GM12872 (cell line): Measurements from ENCODE around the gene TIGD4.

ENCODE experiments used
- CTCF ChIP-seq: IDR thresholded peaks from 3 replicates; pipeline ENCODE4 v1.5.1; 2011; ENCODE audit warnings: low read depth, mild to moderate bottlenecking, low read length, moderate library complexity; ENCODE audit not compliant: insufficient read depth

The TIGD4 gene

GRCh38 chr4:152731997-152732396, 47.5 kb downstream of the TIGD4 start:
- no peak for TF ChIP-seq CTCF

- TF ChIP-seq CTCF: no peak
These were observed 50.1 kb downstream of the TIGD4 start for GRCh38 chr4:152729466-152729865.

- no peak for TF ChIP-seq CTCF
These were observed 51.2 kb downstream of the TIGD4 start for GRCh38 chr4:152728343-152728742.

GRCh38 chr4:152727784-152728183, 51.7 kb downstream of the TIGD4 start:
- no peak for TF ChIP-seq CTCF

GRCh38 chr4:152724494-152724893, 55.0 kb downstream of the TIGD4 start:
- TF ChIP-seq CTCF: no peak

- no peak for TF ChIP-seq CTCF
These were observed 56.3 kb downstream of the TIGD4 start for GRCh38 chr4:152723236-152723635.

GRCh38 chr4:152719801-152720556, 59.6 kb downstream of the TIGD4 start:
- no peak for TF ChIP-seq CTCF
